HG02798 (cell line): ENCODE measurements around the gene DNAJC9.

ENCODE experiments used
- ATAC-seq: cut with Tn5 transposase; IDR thresholded peaks from one replicate; pipeline ENCODE4 v1.9.1; 2021; ENCODE audit warnings: mild to moderate bottlenecking; ENCODE audit not compliant: unreplicated experiment, poor library complexity

Gene DNAJC9

DNA sequence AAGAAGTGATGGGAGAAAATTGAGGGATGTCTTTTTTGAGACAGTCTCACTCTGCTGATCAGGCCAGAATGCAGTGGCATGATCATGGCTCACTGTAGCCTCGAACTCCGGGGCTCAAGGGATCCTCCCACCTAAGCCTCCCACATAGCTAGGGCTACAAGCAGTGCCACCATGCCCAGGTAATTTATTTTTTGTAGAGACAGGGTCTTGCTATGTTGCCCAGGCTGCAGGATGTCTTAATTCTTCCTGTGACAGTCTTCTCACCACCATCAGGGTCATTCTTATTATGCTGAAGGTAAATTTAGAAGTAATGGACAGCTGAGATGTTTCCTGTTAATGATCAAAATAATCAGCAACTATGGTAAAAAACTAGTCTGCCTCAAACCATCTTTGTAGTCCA lies 7.1 kb downstream of the DNAJC9 start:
- ATAC-seq: no peak

DNA sequence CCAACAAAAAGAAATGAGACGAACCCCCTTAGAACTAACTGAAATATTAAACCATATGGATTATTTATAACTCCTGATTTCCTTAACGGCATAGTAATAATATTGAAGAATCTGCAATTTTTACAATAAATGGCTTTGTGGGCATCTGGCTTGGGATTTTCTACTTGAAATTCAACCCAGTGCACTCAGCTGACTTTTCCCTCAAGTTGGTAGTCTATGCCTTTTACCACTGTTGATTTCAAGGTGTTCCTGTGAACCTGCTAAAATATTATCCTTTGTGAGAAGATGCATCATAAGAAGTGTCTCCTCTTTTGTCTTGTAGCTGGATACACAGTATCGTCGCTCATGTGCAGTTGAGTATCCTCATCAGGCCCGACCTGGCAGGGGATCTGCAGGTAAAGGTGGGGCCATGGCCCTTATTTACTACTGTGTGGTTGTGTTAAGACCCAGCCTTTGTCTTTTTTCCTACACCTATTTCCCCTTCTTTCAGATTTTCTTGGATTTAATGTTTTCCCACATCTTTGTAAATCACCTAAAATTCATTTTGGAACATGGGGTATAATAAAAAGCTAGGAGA lies 8.0 kb downstream of the DNAJC9 start:
- no peak for ATAC-seq

DNA sequence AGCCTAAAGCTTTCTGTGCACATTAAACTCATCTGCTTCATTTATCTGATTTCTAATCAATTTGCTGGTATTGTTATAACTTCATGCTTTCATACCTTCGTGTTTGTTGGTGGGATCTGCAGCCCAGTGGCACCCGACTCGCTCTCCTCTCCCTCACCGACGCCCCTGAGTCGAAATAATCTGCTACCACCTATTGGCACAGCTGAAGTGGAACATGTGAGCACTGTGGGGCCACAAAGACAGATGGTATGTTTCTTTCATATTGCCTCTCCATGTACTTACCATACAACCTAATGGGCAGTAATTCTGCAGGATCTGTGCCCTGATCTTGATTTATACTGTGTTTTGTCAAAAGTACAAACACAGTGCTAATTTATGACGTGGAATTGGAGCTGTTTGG lies 12.4 kb downstream of the DNAJC9 start:
- ATAC-seq: no peak

DNA sequence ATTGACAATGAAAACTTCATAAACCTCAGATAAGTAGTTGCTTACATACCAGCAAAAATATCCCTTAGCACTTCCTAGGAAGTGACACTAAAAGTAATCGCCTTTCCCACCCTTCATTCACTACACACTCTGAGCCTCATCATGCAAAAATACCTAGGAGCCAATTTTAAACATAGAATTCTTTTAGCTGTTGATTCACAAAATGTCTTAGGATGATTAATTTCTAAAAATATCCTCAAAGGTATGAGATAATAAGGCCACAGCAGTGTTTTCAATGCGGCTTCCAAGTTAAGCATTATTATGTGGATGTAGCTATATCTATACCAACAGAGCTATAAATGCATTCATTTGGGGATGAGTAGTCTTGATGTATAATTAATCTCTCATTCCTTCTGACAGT lies 13.2 kb downstream of the DNAJC9 start:
- no peak for ATAC-seq

DNA sequence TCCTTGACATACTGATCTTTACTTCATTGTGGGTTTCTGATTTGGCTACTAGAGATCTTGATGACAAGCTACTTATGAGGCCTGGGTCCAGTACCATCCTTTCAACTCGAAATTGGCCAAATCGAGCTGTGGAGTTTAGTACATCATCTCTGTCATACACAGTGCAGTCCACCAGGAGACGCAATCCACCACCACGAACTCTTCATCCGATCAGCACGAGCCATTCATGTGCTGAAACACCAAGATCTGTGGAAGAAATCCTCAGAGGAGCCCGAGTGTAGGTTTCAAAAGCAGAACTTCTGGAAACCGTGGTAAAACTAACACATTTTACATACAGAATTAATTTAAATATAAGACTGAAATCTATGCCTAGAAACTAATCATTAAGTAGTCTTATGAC lies 14.2 kb downstream of the DNAJC9 start:
- ATAC-seq: no peak

DNA sequence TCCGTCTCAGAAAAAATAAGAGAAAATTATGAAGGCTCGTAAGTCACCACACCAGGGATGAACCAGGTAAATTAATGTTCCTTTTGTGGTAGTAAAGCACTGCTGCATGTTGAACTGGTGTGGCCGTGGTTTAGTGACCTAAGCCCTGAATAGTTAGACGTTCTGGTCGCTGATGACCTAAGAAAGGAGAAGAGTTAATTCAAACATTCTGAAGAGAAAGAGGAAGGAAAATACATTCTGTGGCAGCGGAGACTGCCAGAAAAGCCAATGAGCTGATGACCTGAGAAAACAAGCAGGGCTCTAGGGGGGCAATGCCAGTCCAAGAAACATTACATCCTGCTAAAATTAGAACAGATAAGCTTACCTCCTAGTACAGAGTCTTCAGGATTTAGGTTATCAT lies 17.5 kb downstream of the DNAJC9 start:
- ATAC-seq: no peak

DNA sequence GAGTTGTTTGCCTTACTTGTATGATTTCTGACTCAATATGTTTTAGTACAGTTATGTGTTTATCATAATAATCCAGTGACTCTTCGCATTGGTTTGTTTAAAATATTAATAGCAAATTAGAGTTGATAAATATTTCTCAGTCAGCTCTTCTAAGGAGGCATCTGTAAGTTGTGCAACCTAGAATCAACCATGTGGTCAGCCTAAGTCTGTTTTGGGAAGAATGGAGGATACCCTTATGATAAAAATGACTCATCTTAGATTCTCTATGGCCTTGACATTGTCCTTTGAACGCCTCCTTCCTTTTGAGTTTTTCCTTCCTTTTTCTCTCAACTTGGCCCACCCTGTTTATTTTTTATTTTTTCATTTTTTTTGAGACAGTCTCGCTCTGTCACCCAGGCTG lies 18.8 kb downstream of the DNAJC9 start:
- ATAC-seq: no peak

DNA sequence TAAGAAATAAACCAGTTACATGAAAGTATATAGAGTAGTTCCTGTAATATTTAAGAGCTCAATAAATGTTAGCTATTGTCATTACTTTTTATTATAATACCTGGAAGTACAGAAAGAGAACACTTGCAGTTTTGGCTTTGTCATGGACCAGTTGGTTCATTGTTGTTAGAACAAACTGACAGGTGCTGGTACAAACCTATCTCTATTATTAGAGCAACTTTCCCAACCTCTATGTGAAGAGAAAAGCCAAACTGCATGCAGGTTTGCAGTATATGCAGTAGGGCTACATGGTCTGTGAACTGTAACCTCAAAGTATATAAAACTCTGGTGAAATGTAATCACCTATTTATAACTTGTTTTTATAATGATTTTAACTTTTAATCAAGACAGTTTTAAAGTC lies 20.4 kb downstream of the DNAJC9 start:
- no peak for ATAC-seq

DNA sequence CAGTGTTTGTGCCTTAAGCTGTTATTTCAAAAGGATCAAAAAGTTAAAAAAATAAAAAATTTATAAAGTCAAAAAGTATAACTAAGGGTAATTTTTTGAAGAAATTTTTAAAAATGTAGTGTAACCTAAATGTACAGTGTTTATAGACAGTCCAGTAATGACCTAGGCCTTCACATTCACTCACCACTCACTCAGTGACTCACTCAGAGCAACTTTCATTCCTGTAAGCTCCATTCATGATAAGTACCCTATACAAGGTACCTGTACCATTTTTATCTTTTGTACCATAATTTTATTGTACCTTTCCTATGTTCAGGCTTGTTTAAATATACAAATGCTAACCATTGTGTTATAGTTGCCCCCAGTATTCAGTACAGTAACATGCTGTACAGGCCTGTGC lies 21.5 kb downstream of the DNAJC9 start:
- ATAC-seq: no peak

DNA sequence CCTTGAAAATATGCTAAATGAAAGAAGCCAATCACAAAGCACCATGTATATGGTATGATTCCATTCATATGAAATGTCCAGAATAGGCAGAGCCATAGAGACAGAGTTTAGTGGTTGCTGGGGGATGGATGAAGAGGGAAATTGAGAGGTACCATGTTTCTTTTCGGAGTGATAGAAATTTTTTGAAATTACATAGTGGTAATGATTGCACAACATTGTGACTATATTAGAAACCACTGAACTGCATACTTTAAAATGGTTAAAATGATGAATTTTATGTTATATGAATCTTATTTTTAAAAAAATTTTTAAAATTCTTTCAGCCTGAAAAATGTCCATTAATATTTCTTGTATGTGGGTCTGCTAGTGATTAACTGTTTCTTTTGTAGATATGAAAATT lies 26.1 kb downstream of the DNAJC9 start:
- no peak for ATAC-seq

DNA sequence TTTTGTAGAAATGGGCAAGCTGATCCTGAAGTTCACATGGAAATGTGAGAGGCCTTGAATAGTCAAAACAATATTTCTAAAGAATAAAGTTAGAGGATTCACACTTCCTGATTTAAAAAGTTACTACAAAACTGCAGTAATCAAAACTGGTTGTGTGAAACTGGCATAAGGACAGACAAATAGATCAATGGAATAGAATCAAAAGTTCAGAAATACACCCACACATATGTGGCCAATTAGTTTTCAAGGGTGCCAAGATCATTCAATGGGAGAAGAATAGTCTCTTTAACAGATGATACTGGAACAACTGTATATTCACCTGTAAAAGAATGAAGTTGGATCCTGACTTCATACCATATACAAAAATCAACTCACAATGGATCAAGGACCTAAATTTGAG lies 27.7 kb downstream of the DNAJC9 start:
- ATAC-seq: no peak

DNA sequence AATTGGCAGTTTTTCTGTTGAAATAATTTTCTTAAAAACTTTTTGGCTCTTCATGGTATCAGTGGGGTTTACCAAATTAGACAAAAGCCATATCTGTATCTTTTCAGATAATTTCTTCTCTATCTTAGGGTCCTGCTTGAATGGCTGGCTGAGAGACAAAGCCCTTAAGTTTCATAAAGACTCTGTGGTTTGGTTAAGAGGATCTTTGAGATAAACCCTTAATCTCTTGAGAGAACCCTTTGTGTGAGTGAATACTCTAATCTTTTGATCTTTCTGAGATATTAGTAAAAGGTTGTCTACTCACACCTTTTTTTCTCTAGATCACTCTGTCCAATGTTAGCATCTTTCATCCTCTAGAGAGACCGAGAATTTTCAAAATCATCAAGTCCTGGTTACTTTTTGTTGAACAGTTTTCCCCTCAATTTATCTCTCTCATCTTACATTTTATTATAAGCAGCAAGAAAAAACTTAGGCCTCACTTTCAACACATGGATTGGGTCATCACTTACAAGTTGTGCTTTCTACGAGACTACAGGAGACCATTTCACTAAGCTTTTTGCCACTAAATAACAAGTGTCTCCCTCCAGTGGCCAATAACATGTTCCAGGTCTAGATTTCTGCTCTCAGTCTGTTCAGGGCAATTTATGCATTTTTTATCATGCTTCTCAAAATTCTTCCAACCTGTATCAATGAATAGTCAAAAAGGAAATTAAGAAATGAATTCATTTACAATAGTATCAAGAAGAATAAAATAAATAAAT lies 28.4 kb downstream of the DNAJC9 start:
- ATAC-seq: no peak

DNA sequence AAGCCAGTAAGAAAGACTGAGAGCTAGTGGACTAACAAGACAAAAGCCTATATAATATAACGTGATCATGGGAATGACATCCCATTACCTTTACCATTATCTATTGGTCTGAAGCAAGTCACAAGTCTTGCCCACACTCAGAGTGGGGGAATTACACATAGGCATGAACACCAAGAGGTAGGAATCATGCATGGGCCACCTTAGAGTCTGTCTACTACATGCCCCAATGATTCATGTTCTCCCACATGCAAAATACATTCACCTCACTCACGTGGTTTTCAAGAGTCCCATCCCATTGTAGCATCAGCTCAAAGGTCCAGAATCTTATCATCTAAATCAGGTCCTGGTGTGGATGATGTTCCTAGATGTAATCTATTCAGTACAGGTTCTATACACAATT lies 29.4 kb downstream of the DNAJC9 start:
- ATAC-seq: no peak

DNA sequence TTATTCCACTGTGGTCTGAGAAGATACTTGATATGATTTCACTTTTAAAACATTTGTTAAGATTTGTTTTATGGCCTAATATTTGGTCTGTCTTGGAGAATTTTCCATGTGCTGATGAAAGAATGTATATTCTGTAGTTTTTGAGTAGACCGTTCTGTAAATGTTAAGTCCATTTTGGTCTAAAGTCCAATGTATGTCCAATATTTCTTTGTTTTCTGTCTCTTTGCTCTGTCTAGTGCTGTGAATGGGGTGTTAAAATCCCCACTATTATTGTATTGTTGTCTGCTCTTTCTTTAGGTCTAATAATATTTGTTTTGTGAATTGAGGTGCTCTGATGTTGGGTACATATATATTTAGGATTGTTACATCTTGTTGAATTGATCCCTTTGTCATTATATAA lies 31.3 kb downstream of the DNAJC9 start:
- no peak for ATAC-seq

DNA sequence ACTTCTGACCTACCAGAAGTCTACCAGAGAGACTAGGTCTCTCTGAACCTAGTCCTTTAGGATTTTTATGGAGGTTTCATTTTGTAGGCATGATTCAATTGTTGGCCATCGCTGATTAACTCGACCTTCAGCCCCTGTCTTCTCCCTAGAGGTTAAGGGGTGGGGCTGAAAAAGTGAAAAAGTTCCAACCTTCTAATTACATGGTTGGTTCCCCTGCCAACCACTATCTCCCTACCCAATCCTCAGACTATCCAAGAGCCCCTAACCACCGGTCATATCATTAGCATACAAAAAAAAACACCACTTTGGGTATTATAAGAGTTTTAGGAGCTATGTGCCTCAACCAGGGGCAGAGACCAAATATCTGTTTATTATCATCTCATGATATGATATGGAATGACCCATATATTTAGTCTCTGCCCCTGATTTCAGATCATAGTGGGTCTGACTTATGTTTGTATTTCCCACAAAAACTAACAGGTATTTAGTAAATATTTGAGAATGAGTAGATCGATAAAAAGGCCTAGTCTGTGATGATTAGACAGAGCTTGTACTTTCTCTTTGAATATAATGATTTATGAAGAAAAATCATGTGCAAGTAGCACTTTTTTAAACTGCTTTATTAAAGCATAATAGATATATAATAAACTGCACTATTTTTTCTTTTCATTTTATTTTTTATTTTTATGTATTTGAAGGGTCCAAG lies 35.8 kb downstream of the DNAJC9 start:
- no peak for ATAC-seq

DNA sequence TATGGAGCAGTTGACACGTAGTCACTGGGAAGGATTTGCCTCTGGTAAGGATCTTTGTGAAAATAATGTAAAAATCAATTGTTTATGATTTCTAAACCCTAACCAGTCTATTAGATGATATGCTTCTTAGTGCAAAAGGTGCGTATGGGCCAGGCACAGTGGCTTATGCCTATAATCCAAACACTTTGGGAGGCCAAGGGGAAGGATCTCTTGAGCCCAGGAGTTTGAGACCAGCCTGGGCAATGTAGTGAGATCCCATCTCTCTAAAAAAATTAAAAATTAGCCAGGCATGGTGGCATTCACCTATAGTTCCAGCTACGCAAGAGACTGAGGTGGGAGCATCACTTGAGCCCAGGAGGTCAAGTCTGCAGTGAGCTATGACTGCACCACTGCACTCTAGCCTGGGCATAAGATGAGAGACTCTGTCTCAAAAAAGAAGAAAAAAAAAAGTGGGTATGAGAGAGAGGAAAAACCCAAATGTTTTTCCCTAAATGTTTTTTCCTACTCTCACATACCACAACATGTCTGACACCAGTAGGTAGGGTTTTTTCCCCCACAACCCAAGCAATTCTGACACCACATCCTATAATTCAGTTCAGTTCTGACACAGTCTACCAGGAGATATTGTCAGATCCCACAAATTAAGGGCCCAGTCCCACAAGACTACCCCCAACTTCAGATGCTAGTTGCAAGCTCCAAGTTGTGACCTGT lies 36.5 kb downstream of the DNAJC9 start:
- ATAC-seq: no peak

DNA sequence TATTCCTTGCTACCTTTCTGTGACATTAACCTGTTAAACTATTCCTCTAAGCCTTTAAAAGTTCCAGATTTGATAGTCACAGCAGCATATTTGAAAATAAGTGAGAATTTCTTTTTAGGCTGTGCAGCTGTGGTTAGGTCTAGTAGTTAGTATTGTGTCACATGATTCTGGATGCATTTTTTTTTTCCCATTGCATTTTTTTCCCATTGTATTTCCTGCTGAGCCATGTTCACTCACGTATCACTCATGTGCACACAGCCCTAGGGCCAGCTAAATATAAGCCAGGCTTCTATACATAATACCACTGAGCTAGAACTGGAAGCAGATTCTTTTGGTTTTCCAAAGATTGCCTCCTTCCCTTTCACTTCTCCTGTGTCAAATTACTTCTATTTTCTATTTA lies 37.4 kb downstream of the DNAJC9 start:
- ATAC-seq: no peak

DNA sequence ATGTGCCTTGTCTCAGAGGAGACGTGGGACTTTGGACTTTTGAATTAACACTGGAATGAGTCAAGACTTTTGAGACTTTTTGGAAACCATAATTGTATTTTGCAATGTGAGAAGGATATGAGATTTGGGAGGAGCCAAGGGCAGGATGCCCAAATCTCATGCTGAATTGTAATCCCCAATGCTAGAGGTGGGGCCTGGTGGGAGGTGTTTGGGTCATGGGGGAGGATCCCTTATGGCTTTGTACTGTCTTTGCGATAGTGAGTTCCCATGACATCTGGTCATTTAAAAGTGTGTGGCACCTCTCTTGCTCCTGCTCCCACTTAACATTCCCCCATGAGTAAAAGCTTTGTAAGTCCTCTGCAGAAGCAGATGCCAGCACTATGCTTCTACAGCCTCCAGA lies 39.2 kb downstream of the DNAJC9 start:
- ATAC-seq: no peak

DNA sequence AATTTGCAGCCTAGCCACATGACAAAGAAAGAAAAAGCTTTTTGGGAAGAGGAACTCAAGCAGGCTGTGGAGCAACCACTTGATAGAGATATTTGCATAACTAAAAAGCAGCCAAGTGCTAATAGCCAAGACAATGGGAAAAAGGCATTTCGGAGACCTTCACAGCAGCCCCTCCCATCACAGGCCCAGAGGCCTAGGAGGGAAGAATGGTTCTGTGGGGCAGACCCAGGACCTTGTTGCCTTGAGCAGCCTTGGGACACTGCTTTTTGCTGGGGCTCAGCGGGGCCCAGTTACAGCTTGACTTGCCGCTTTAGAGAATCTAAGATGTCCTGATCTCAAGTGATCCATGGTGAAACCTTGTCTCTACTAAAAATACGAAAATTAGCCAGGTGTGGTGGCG lies 40.7 kb downstream of the DNAJC9 start:
- no peak for ATAC-seq

DNA sequence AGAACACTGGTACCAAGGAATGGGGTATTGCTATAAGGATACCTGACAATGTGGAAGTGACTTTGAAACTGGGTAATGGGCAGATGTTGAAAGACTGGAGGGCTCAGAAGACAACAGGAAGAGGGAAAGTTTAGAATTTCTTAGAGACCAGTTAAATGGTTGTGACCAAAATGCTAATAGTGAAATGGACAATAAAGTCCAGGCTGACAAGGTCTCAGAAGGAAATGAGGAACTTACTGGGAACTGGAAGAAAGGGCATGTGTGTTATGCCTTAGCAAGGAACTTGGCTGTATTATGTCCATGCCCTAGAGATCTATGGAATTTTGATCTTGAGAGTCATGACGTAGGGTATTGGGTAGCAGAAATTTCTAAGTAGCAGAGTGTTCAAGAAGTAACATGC lies 41.2 kb downstream of the DNAJC9 start:
- ATAC-seq: no peak

DNA sequence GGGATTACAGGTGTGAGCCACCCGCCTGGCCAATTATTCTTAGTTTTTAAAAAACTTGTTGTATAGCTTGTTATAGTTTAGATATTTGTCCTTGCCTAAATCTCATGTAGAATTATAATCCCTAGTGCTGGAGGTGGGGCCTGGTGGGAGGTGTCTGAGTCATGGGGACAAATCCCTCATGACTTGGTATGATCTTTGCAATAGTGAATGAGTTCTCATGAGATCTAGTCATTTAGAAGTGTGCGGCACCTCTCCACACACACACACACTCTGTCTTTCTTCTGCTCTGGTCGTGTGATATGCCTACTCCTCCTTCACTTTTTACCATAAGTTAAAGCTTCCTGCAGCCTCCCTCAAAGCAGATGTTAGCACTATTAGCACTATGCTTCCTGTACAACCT lies 42.0 kb downstream of the DNAJC9 start:
- no peak for ATAC-seq
